Measurements from ENCODE around the gene CHCHD4.

CHCHD4 gene

DNA sequence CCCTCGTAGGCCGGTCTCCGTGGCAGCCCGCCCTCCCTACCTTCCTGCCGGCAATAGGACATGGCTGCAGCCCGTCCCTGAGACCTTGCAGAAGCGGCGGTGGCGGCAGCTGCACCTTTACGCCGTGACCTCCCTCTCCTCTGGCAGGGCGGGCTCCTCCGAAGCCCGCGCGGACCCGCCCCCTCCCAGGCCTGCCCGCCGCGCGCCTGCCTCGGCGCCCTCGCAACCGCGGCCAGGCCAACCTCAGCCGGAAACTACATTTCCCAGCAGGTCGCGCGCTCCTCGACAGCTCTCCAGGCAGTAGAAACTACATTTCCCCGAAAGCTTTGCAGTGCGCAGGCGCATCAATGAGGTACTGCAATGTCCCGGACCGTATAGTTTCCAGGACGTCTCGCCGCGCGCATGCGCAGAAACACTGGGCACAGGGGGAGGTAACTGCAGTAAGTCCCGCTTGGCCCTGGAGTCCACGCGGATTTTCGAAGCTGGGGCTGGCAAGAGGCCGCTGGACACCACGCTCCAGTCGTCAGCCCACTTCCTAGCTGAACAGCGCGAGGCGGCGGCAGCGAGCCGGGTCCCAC lies at the start of gene CHCHD4, which contains the start of gene TMEM43:
Gene CHCHD4, minus strand, starts transcription at position 256 of the 578 bp plus-strand sequence. Its CDS starts 194 bp downstream, at position 62.
Gene TMEM43, plus strand, starts transcription at position 438 of the 578 bp plus-strand sequence. CDS start 142 bp downstream, outside the sequence.
- FAIRE-seq (peak; percentile 77), DNase-seq (ENCODE audit: extremely low spot score, insufficient read length, low read depth) (peak; percentile 99)

GRCh38 chr3:14172496-14172895 lies 47.8 kb upstream of the CHCHD4 start:
- DNase-seq (ENCODE audit: extremely low spot score, insufficient read length, low read depth): no peak
- no peak for FAIRE-seq

DNA sequence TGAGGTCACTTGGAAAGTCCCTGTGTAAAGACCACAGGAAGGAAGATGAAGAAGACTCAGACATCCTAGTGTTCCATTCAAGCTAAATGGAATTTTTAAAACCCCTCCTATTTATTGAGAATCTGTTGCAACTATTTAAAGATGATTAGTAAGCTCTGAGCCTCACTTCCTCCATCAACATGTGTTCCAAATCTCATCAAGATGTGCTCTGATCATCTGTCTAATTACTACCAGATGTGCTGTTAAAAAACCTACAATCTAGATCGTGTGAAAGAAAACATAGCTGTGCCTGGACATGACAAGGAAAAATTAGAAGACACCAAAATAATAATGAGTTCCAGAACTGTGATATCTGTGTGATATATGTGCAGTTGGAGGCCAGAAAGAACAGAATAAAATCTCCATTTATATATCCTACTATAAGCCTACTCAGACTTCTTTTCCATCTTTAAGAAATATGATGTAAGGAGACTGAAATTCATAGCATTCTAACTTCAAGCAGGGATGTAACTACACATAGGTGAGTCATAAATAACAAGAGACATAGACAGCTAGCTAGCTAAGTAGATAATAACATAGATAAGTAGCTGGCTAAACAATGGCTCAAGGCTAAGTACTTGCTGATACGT lies 46.0 kb upstream of the CHCHD4 start:
- DNase-seq (ENCODE audit: extremely low spot score, insufficient read length, low read depth) (no peak), FAIRE-seq (no peak)

- FAIRE-seq (no peak), DNase-seq (ENCODE audit: extremely low spot score, insufficient read length, low read depth) (no peak)
These were observed 45.2 kb upstream of the CHCHD4 start for GRCh38 chr3:14169871-14170270.

GRCh38 chr3:14169435-14169834 lies 44.8 kb upstream of the CHCHD4 start:
- FAIRE-seq (no peak), DNase-seq (ENCODE audit: extremely low spot score, insufficient read length, low read depth) (no peak)

DNA sequence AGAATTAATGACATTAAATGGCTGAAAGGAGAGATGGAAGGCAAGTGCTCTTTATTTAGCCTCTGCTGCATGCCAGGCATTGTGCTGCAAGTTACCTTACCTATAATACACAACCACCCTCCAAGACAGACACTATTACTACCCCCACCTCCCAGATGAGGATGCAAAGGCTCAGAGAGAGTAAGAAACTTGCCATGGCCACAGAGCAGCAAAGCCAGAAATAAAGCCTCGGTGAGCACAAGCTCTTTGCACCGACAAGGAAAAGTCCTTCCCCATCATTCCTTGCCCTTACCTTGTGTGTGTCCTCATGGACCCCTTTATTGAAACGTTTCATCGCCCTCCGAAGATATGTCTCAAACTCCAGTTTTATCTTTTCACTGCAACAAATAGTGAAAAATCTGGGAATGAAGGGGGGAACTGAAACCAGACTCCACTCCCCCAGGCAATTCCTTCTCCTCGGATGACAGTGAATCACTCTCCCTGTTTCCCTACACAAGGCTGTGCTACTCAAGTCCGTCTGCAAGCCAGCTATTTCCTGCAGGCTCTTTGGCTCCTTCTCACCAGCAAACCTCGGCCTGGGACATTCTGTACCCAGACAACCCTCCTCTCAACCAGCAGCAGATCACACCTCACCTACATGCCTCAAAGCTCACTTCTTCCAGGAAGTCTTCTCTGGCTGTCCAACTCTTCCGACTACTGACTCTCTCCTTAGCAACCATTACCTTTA lies 42.4 kb upstream of the CHCHD4 start:
- FAIRE-seq (no peak), DNase-seq (ENCODE audit: extremely low spot score, insufficient read length, low read depth) (no peak)

GRCh38 chr3:14162178-14162577 lies 37.5 kb upstream of the CHCHD4 start:
- no peak for DNase-seq (ENCODE audit: extremely low spot score, insufficient read length, low read depth)
- FAIRE-seq: no peak

- FAIRE-seq: no peak
- no peak for DNase-seq (ENCODE audit: extremely low spot score, insufficient read length, low read depth)
These were observed 36.6 kb upstream of the CHCHD4 start for GRCh38 chr3:14161282-14161681.

DNA sequence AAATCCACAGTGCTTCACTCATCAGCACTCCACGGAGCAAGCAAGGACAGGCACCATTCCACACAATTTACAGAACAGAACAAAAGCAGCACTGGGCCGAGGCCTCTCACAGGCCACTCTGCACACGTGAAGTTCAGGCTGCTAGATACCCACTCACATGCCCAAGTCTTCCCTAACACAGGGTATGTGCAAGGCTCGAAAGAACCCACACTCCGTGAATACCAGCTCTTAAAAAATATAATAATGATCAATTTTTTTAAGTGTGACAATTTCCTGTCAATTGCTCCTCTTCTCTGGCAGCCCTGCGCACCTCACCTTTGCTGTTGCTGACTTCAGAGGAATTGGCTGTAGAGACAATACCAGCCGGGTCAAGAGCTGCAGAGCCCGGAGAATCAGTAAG lies 34.8 kb upstream of the CHCHD4 start:
- FAIRE-seq (no peak), DNase-seq (ENCODE audit: extremely low spot score, insufficient read length, low read depth) (no peak)

GRCh38 chr3:14158370-14158769 lies 33.7 kb upstream of the CHCHD4 start:
- FAIRE-seq: no peak

GRCh38 chr3:14157951-14158350 lies 33.3 kb upstream of the CHCHD4 start:
- no peak for FAIRE-seq
- DNase-seq (ENCODE audit: extremely low spot score, insufficient read length, low read depth): no peak

More at GRCh38 chr3:14158370-14158769, 33.7 kb upstream of the CHCHD4 start:
- no peak for DNase-seq (ENCODE audit: extremely low spot score, insufficient read length, low read depth)

GRCh38 chr3:14156843-14157561 lies 32.3 kb upstream of the CHCHD4 start:
- FAIRE-seq (no peak), DNase-seq (ENCODE audit: extremely low spot score, insufficient read length, low read depth) (no peak)

DNA sequence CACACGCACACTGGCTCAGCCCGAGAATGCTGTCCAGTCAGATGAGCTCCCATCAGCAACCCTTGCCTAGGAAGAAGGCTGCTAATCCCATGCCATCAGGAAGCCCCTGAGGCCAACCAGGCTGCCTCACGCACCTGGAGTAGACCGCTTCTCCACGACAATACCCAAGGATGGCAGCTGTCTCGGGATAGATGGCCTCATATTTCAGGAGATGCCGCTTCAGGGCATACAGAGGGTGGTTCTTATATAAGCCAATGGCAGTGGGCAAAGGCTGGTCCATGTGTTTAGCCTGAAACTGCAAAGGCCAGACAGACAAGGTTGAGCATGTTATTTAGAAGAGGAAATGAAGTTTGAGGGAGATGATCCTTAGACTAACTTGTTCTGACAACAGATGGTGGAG lies 31.5 kb upstream of the CHCHD4 start:
- no peak for FAIRE-seq

DNA sequence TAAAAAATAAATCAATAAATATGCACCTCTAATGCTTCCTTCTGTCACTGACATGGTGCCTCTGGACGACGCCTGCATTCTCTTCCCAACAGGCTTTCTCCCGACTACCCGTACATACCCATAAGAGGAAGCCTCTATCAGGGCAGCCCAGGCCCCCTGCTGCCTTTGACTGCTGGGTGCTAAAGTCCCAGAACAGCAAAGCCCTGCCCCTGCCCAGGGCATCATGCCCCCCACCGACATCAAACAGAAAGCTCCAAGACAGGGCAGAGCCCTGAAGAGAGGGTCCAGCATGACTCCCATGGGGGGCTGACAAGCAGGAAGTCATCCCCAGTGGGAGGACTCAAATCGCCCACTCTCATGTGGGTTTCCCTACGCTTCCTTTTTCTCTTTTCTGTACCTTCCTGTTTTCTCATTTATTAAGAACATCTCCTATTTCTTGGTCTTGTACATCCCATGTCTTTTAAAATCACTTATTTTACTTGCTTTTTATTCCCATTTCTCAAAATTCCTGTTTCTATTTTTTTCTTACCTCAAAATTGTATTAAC lies 30.3 kb upstream of the CHCHD4 start:
- DNase-seq (ENCODE audit: extremely low spot score, insufficient read length, low read depth) (no peak), FAIRE-seq (no peak)

More for the DNA sequence above, 31.5 kb upstream of the CHCHD4 start:
- DNase-seq (ENCODE audit: extremely low spot score, insufficient read length, low read depth): no peak

- no peak for DNase-seq (ENCODE audit: extremely low spot score, insufficient read length, low read depth)
- FAIRE-seq: no peak
These were observed 29.6 kb upstream of the CHCHD4 start for GRCh38 chr3:14154276-14154675.

DNA sequence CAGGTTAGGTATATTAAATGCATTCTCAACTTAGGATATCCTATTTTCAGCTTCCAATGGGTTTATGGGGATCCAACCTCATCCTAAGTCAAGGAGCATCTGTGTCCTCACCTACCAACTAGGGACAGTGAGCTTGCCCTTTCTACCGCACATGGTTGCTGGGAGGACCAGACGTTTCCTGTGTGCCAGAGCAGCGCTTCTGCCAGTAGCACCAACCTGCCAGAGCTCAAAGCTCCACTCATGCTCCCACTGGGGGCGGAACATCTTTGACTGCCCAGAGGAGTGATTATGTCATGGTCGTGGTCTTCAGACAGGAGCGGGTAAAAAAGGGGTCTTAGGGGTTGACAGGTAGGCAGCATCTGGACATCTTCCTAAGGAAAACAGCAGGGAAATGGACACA lies 29.0 kb upstream of the CHCHD4 start:
- DNase-seq (ENCODE audit: extremely low spot score, insufficient read length, low read depth) (no peak), FAIRE-seq (no peak)

DNA sequence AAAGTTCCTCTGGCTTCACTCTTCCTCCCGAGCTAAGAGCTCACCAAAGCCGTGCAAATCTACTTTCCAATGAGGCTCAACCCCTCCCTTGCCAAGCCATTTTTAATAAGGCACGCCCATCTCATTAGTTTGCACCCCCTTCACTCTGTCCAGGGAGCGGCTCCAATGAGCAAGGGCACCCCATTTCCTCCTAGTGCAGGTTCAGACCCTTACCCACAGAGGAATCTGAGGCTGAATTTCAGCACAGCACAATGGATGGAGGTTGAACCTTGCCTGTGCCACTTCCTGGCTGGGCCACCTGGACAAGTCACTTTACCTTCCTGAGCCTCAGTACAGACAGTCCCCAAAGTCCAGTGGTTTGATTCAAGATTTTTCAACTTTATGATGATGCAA lies 28.3 kb upstream of the CHCHD4 start:
- FAIRE-seq (no peak), DNase-seq (ENCODE audit: extremely low spot score, insufficient read length, low read depth) (no peak)

DNA sequence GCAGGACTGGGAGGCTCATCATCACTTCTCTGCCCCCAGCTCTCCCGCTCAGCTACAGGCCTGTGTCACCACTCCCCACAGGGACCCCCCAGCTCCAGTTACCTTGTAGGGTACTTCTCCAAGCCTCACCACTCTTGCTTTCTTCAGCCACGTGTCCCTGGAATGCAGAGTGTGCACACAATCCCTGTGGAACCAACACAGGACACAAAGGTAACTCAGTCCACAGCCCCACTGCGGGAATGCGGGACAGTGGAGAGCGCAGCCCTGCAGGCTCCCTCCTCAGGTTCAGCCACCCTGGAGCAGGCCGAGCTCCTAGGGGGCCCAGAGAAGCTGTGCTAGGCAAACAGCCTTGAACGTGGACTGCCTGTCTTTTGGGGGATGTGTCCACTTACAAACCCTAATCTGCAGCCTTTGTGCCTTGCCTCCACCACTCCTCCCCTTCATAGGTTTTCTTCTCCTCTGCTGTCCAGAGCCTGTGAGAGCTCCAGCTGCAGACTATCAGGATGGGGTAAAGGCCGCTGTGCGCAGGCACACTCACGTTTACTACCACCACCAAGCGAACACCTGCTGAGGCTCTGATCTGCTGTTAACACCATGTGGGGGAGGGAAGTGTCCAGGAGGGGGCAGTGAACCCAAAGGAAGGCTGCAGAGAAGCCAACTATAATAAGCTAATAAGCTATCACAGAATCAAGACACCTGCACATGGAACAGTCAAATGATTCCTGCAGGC lies 27.7 kb upstream of the CHCHD4 start:
- FAIRE-seq: no peak
- DNase-seq (ENCODE audit: extremely low spot score, insufficient read length, low read depth): no peak

GRCh38 chr3:14151471-14152083 lies 26.9 kb upstream of the CHCHD4 start:
- FAIRE-seq (no peak), DNase-seq (ENCODE audit: extremely low spot score, insufficient read length, low read depth) (no peak)
